H1 (cell line): Measurements from ENCODE around the gene CXCL6. TPM values are rescaled to one million over a fixed set of nuclear protein-coding genes. Genes with fewer than 3 reads are reported as not detected.

Experiments
- CTCF ChIA-PET: fragments of 300-600 bp; sonication (Branson Sonifier 250); formaldehyde crosslinking; loops from one replicate; lab custom pipeline; 2021; ENCODE audit not compliant: partially characterized antibody; lab: Charles Lee
- POLR2A ChIA-PET: fragments of 300-600 bp; sonication (Branson Sonifier 250); formaldehyde crosslinking; loops from one replicate; lab custom pipeline; 2021; ENCODE audit warnings: inconsistent platforms; ENCODE audit not compliant: partially characterized antibody; lab: Charles Lee
- DNase-seq, 2 experiments: peaks; one replicate each; pipeline versions ENCODE4 v3.0.0 to v3.0.0-alpha.2; 2010 to 2022; ENCODE audit warnings: low spot score in 2 of 2, low read depth in 1 of 2, mixed read lengths in 1 of 2
- FAIRE-seq: peaks from 2 replicates; lab custom pipeline; 2011; peaks lifted over from hg19 to GRCh38; lab: Jason Lieb, UNC
- H2AFZ ChIP-seq: 2 replicates; pipeline ENCODE4 v1.8.1; 2012; ENCODE audit warnings: low read length, inconsistent platforms
- H2AK5ac ChIP-seq: 2 replicates; pipeline ENCODE4 v1.6.1; 2013; ENCODE audit warnings: low read depth, low read length
- H2BK120ac ChIP-seq: replicated peaks from 2 replicates; pipeline ENCODE3; 2013; ENCODE audit warnings: low read depth, low read length, inconsistent platforms
- H2BK12ac ChIP-seq: 2 replicates; pipeline ENCODE4 v1.6.1; 2013; ENCODE audit warnings: low read depth, low read length
- H2BK15ac ChIP-seq: 2 replicates; pipeline ENCODE4 v1.6.1; 2013; ENCODE audit warnings: low read length
- H2BK20ac ChIP-seq: 2 replicates; pipeline ENCODE4 v1.6.1; 2013; ENCODE audit warnings: low read length
- H2BK5ac ChIP-seq: 2 replicates; pipeline ENCODE4 v1.6.1; 2013; ENCODE audit warnings: low read depth, low read length
- H3K14ac ChIP-seq: 2 replicates; pipeline ENCODE4 v1.6.1; 2013; ENCODE audit warnings: inconsistent platforms; ENCODE audit not compliant: insufficient read length
- H3K18ac ChIP-seq: 2 replicates; pipeline ENCODE4 v1.6.1; 2013; ENCODE audit warnings: low read length; ENCODE audit errors: extremely low read depth
- H3K23ac ChIP-seq: 2 replicates; pipeline ENCODE4 v1.6.1; 2013; ENCODE audit warnings: inconsistent platforms; ENCODE audit not compliant: insufficient read length
- H3K23me2 ChIP-seq: 2 replicates; pipeline ENCODE4 v1.6.1; 2013; ENCODE audit warnings: low read depth, low read length
- H3K27ac ChIP-seq: 2 replicates; pipeline ENCODE4 v1.6.1; 2011; ENCODE audit warnings: low read depth, low read length, inconsistent platforms
- H3K27me3 ChIP-seq, 4 experiments: replicated peaks in 1 of 4; 1 replicate in 1 of 4; 2 replicates in 3 of 4; pipeline versions ENCODE4 v1.6.1 to v1.8.1; 2011 to 2013; ENCODE audit warnings: low read length in 3 of 4, mild to moderate bottlenecking in 3 of 4, inconsistent platforms in 2 of 4, mixed read lengths in 2 of 4, moderate library complexity in 1 of 4; ENCODE audit not compliant: control insufficient read depth in 3 of 4, insufficient read depth in 3 of 4; ENCODE audit errors: extremely low read depth in 1 of 4
- H3K36me3 ChIP-seq, 4 experiments: 2 replicates each; pipeline versions ENCODE4 v1.6.1 to v1.8.1; 2011 to 2013; ENCODE audit warnings: mild to moderate bottlenecking in 4 of 4, low read length in 3 of 4, moderate library complexity in 2 of 4, control low read depth in 1 of 4, inconsistent platforms in 1 of 4; ENCODE audit not compliant: insufficient read depth in 4 of 4, control insufficient read depth in 2 of 4
- H3K4ac ChIP-seq: replicated peaks from 2 replicates; pipeline ENCODE3; 2013; ENCODE audit warnings: low read length, low read depth, mixed read lengths, inconsistent platforms; ENCODE audit not compliant: insufficient read length
- H3K4me1 ChIP-seq, 4 experiments: replicated peaks in 1 of 4; 1 replicate in 1 of 4; 2 replicates in 3 of 4; pipeline versions ENCODE4 v1.6.1 to v1.8.1; 2011 to 2013; ENCODE audit warnings: low read length in 3 of 4, inconsistent platforms in 2 of 4, mixed read lengths in 1 of 4; ENCODE audit not compliant: insufficient read depth in 4 of 4, control insufficient read depth in 3 of 4
- H3K4me2 ChIP-seq, 2 experiments: 2 replicates each; pipeline versions ENCODE4 v1.6.1 to v1.8.1; 2011 to 2013; ENCODE audit warnings: low read depth in 2 of 2, low read length in 2 of 2, control low read depth in 1 of 2, inconsistent platforms in 1 of 2, mild to moderate bottlenecking in 1 of 2; ENCODE audit not compliant: insufficient read depth in 1 of 2
- H3K4me3 ChIP-seq, 4 experiments: fragments of 200-600, 300-600 bp in 1 of 4; sonication (generic), shearing (Covaris generic), sonication (Bioruptor Twin) in 1 of 4; 2 replicates each; pipeline versions ENCODE4 v1.5.1 to v1.8.1; 2011 to 2016; ENCODE audit warnings: low read length in 4 of 4, low read depth in 3 of 4, control low read depth in 2 of 4, inconsistent platforms in 2 of 4, mild to moderate bottlenecking in 2 of 4, mixed read lengths in 1 of 4, moderate library complexity in 1 of 4; ENCODE audit not compliant: insufficient read depth in 2 of 4; ENCODE audit errors: extremely low read depth in 1 of 4
- H3K56ac ChIP-seq: replicated peaks from 2 replicates; pipeline ENCODE3; 2013; ENCODE audit warnings: low read depth, mild to moderate bottlenecking, mixed read lengths, low read length, inconsistent platforms; ENCODE audit not compliant: insufficient read length
- H3K79me1 ChIP-seq: 2 replicates; pipeline ENCODE4 v1.6.1; 2013; ENCODE audit warnings: low read depth, low read length, control low read depth
- H3K79me2 ChIP-seq, 2 experiments: 2 replicates each; pipeline versions ENCODE4 v1.6.1 to v1.8.1; 2012 to 2013; ENCODE audit warnings: low read length in 2 of 2, mild to moderate bottlenecking in 2 of 2, inconsistent platforms in 1 of 2; ENCODE audit not compliant: insufficient read depth in 2 of 2, control insufficient read depth in 1 of 2
- H3K9ac ChIP-seq, 4 experiments: replicated peaks in 1 of 4; 1 replicate in 1 of 4; 2 replicates in 3 of 4; pipeline versions ENCODE4 v1.6.1 to v1.8.1; 2011 to 2013; ENCODE audit warnings: low read depth in 3 of 4, low read length in 3 of 4, control low read depth in 2 of 4, mild to moderate bottlenecking in 2 of 4, moderate library complexity in 2 of 4, inconsistent platforms in 1 of 4; ENCODE audit errors: extremely low read depth in 1 of 4
- H3K9me3 ChIP-seq, 2 experiments: 2 replicates each; pipeline versions ENCODE4 v1.6.1 to v1.8.1; 2012 to 2013; ENCODE audit warnings: mild to moderate bottlenecking in 2 of 2, moderate library complexity in 2 of 2, control low read depth in 1 of 2, inconsistent platforms in 1 of 2, low read depth in 1 of 2, low read length in 1 of 2, mixed read lengths in 1 of 2; ENCODE audit not compliant: insufficient read depth in 2 of 2
- H4K20me1 ChIP-seq, 2 experiments: replicated peaks in 1 of 2; 2 replicates each; pipeline versions ENCODE3 to v1.8.1; 2011 to 2013; ENCODE audit warnings: inconsistent platforms in 2 of 2, low read length in 2 of 2, mild to moderate bottlenecking in 1 of 2; ENCODE audit not compliant: insufficient read depth in 2 of 2, control insufficient read depth in 1 of 2
- H4K5ac ChIP-seq: 2 replicates; pipeline ENCODE4 v1.6.1; 2013; ENCODE audit warnings: low read length, low read depth, mixed read lengths, inconsistent platforms; ENCODE audit not compliant: insufficient read length
- H4K8ac ChIP-seq: 2 replicates; pipeline ENCODE4 v1.8.0; 2013; ENCODE audit warnings: mild to moderate bottlenecking, moderate library complexity, low read length, inconsistent platforms; ENCODE audit not compliant: insufficient read depth; ENCODE audit errors: extremely low read depth
- H4K91ac ChIP-seq: replicated peaks from 2 replicates; pipeline ENCODE3; 2013; ENCODE audit warnings: low read length, mixed read lengths, inconsistent platforms; ENCODE audit not compliant: insufficient read length
- ATF3 ChIP-seq: IDR thresholded peaks from 2 replicates; pipeline ENCODE4 v1.6.1; 2011; ENCODE audit warnings: low read depth, mild to moderate bottlenecking, low read length; ENCODE audit not compliant: insufficient read depth
- CTBP2 ChIP-seq: IDR thresholded peaks from 2 replicates; pipeline ENCODE4 v1.7.0; 2011; ENCODE audit warnings: borderline replicate concordance, mild to moderate bottlenecking, moderate library complexity, mixed read lengths, low read length; ENCODE audit not compliant: insufficient read depth, insufficient read length
- WGBS, 2 experiments: shearing (Covaris generic) in 1 of 2; methylation state at CpG; one replicate each; pipeline versions ENCODE4 v1.1.6 to v1.1.7; 2013 to 2015; ENCODE audit warnings: low lambda C conversion rate in 2 of 2, mixed read lengths in 2 of 2, inconsistent platforms in 1 of 2, low coverage in 1 of 2, missing lambda C conversion rate in 1 of 2; ENCODE audit not compliant: insufficient replicate concordance in 2 of 2, insufficient coverage in 1 of 2, insufficient read length in 1 of 2; ENCODE audit errors: extremely low coverage in 1 of 2, missing lambda C conversion rate in 1 of 2; 5-methylcytosine and 5-hydroxymethylcytosine counted together
- polyA plus RNA-seq, 7 experiments: library from polyadenylated mRNA; depleted of rRNA in 3 of 7; stranded (reverse) in 5 of 7; unstranded in 2 of 7; fragments of >200 nt in 5 of 7; fragments of 200-250 nt in 2 of 7; gene quantifications; 1 replicate in 5 of 7; 2 replicates in 1 of 7; 4 replicates in 1 of 7; pipeline versions ENCODE4 v1.2.1 to v1.2.3, GENCODE V29; 2011 to 2013; ENCODE audit warnings: missing spikeins in 2 of 7, mixed read lengths in 2 of 7
- total RNA-seq: library from RNA; stranded (reverse); fragmentation: NEBNext Ultra II Directional; extraction: Animal tissue kit (Norgen Biotek cat#: 25700); gene quantifications from 2 replicates; pipeline ENCODE4 v1.2.1, GENCODE V29; 2021

CXCL6 gene
- total and polyA plus RNA-seq, 2 of the 8 experiments (the other 6 are each of a cell fraction or from before 2014, with no cell fraction given), result 6.3 to 8.0 TPM

- H3K27me3 ChIP-seq, result no peaks in the 10 kb centered on the region
- H2BK12ac ChIP-seq, result no peak overlapping the region
- no peak overlapping the region for H3K18ac ChIP-seq
- H2BK20ac ChIP-seq, result no peak overlapping the region
- H2AFZ ChIP-seq, result no peak overlapping the region
- DNase-seq (no peak), FAIRE-seq (no peak)
- H4K5ac ChIP-seq, result no peak overlapping the region
- 91% methylated on average over 4 of the region's 4 CpGs; no CpG with 5 or more reads in 1 of the 2 experiments for WGBS, 2 experiments
- no peak overlapping the region for H2BK15ac ChIP-seq
- no peak overlapping the region for H4K91ac ChIP-seq
- H3K4me3 ChIP-seq, result no peak overlapping the region
- H3K79me1 ChIP-seq, result no peaks in the 10 kb centered on the region
- H2AK5ac ChIP-seq, result no peak overlapping the region
- H3K4me2 ChIP-seq, result no peak overlapping the region
- H3K9me3 ChIP-seq, result no peaks in the 10 kb centered on the region
- no peak overlapping the region for H3K27ac ChIP-seq
- H4K20me1 ChIP-seq, result no peaks in the 10 kb centered on the region
- no peak overlapping the region for H3K14ac ChIP-seq
- H3K23ac ChIP-seq, result no peak overlapping the region
- no peaks in the 10 kb centered on the region for H3K79me2 ChIP-seq
- no peaks in the 10 kb centered on the region for H3K4me1 ChIP-seq
- H3K9ac ChIP-seq, result no peak overlapping the region
- ChIA-PET POLR2A (no interaction called here), CTCF (interaction anchor here (0.6 to 1.4 kb wide), 2 partner anchors 18 to 402 kb away, joined by 3 to 4 read pairs; no protein-coding TSS in a partner anchor)
- no peak overlapping the region for H2BK5ac ChIP-seq
- no peak overlapping the region for H2BK120ac ChIP-seq
- H3K56ac ChIP-seq, result no peak overlapping the region
- H3K23me2 ChIP-seq, result no peaks in the 10 kb centered on the region
- H3K36me3 ChIP-seq, result no peaks in the 10 kb centered on the region
- H4K8ac ChIP-seq, result no peak overlapping the region
- no peak overlapping the region for H3K4ac ChIP-seq
- TF ChIP-seq CTBP2, result no peak
- TF ChIP-seq ATF3, result no peak
Measured at GRCh38 chr4:73821325-73821724, 15.2 kb upstream of the CXCL6 start.
